GM19043 (cell line): Measurements from ENCODE around the gene NAALADL2.
"Not testable (repeated sequence)": the region's sequence is repeated elsewhere in the genome, so short reads cannot be mapped to it uniquely, and the experiment has no call there.

Experiments used
- ATAC-seq: cut with Tn5 transposase; IDR thresholded peaks from one replicate; pipeline ENCODE4 v1.9.1; 2021; ENCODE audit warnings: low read depth; ENCODE audit not compliant: unreplicated experiment

NAALADL2 gene

DNA sequence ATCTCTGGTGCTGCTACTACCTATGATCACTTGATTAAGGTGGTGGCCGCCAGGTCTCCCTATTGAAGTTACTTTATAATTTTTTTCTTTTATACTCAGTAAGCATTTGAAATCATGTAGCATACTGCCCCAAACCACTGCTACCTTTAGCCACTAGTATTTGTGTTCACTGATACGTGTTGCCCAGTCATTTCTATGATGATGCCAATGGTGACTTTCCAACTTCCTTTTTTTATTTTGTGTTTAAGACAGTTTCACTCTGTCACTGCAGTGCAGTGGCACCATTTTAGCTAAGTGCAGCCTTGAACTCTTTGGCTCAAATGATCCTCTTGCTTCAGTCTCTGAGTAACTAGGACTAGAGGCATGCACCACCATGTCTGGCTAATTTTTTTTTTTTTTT is 598.2 kb downstream of the NAALADL2 start:
- no peak for ATAC-seq

DNA sequence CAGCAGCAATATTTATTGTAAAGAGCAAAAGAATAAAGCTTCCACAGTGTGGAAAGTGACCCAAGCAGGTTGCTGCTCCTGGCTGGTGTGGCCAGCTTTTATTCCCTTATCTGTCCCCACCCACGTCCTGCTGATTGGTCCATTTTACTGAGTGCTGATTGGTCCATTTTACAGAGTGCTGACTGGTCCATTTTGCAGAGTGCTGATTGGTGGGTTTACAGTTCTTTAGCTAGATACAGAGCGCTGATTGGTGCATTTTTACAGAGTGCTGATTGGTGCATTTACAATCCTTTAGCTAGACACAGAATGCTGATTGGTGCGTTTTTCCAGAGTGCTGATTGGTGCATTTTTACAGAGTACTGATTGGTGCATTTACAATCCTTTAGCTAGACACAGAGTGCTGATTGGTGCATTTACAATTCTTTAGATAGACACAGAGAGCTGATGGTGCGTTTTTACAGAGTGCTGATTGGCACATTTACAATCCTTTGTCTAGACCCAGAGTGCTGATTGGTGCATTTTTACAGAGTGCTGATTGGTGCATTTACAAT is 601.8 kb downstream of the NAALADL2 start:
- ATAC-seq, result not testable (repeated sequence)

DNA sequence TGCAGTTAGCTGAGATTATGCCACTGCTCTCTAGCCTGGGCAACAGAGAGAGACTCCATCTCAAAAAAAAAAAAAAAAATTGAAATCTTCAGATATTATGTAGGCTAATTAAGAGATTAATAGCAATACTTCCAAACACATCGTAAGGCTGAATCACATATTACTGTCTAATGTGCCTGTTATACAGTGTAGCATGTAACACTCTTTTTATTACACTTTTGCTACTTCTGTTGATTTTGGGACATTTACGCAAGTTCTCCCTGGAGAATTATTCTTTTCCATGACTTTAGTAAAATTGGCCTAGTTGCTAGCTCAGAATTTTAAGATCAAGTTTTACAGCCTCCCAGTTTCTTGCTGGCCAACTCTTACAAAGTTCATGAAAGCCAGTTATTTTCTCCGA is 605.2 kb downstream of the NAALADL2 start:
- no peak for ATAC-seq

DNA sequence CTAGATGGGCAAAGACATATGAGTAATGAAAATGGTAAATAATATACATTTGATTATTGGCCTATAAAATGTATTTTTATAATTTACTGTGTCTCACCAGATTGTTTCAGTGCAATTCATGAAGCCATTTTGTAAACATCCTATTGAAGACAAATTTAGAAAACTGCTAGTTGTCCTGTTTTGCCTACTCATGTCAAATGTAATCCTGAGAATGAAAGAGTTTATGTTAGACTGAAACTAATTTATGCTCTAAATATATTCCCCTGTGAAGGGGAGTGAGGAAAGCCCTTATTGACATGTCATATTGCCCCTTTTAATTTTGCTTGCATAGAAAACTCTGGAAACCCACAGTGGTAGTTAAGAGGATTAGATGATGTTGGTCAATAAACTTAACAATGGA is 610.0 kb downstream of the NAALADL2 start:
- ATAC-seq, result no peak

DNA sequence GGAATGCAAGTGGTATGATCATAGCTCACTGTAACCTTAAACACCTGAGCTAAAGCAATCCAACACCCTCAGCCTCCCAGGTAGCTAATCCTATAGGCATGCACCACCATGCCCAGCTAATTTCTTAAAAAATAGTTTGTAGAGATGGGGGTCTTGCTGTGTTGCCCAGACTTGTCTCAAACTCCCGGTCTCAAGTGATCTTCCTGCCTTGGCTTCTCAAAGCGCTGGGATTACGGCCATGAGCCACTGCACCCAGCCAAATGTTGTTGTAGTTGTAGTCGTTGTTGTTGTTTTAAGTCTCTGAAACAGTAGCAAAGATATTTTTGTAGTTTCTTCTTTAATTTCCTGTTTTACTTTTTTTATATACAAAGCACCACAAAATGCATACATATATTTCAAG is 616.6 kb downstream of the NAALADL2 start:
- ATAC-seq, result no peak

DNA sequence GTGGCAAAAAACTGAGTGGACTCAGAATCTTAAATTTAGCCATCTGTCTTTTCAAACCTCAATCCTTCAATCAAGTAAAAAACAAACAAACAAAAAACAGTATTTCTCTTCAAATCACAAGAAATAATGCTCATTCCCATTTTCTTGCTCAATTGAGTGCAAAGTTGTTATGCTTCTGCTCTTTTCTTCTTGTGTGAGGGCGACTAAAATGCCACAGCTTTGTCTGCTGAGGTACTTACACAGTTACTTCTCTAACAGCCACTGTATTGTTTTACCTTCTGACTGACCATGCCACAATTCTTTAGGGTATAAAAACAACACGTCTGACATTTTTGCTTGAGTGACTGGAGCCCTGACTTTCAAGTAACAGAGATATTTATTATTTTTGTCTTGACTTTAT is 617.4 kb downstream of the NAALADL2 start:
- ATAC-seq, result no peak

DNA sequence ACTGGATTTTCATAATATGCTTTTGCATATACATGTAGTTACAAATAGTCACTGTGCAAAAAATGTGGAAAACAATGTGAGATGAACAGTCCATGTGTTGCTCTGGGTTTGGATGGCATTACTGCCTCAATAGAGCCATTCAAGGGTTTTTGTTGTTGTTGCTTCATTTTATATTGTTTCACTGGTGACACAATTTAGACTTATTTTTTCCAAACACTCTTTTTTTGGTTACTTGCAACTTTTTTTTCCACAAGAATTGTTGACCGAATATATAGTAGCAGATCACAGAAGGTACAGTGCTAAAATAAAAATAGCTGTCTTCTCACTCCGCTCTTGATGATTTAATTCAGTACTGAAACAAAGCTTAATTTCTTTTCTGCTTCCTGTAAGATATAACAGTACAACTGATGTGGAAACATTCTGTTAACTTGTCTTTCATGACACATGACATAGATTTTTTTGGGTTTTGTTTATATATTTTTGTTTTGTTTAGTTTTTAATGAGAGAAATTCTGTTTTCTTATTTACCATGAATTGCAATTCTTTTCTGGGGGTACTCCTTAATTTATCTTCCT is 618.6 kb downstream of the NAALADL2 start:
- peak; percentile 91 for ATAC-seq

DNA sequence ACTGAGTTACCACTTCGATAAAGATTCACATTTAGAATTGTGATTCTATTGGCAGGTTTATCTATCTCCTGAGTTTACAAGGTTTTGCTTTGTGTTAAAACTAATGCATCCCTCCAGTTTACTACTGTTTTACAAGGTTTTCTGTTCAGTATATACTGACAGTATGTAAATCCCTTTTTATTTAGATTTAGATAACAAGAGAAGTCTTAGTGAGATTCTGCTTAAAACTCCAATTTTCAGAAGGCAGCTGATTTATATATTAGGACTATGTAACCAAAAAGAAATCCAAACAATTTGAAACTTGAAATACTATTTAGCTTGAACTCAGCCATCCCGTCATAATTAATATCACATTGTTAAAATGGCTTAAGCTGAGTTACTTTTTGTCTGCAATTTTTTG is 619.2 kb downstream of the NAALADL2 start:
- no peak for ATAC-seq

DNA sequence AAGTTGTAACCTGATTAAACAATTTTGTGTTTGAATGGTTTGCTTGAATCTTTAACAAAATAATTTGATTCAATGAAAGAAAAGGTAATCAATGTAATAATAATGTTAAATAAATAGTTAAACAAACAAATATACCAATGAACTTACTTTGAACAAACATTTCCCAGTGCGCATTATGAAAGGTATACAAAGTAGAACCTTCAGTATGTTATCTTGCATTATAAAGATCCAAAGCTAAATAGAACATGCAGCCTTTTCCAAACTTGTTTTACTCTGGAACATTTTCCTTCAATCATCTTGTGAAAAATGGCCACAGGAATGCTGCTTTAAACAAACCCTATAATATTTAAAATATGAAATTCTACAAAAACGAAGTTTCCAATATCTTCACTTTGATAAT is 620.0 kb downstream of the NAALADL2 start:
- no peak for ATAC-seq

DNA sequence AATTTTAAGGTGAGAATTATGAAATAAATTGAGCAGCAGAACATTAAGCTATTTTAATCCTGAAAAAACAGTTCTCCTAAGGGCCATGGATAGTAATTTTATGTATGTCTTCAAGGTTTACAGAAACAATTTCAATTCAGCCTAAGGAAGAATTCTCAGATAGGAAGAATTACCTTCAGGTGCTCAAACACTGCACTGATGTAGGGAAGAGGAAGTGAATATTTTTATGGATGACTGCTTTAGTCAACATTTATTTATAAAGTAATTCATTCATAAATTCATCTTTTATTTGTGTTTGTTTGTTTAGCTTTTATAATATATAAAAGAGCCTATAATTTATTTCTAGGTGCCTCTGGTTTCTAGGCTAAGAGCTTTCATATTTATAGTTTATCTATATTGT is 620.7 kb downstream of the NAALADL2 start:
- no peak for ATAC-seq

DNA sequence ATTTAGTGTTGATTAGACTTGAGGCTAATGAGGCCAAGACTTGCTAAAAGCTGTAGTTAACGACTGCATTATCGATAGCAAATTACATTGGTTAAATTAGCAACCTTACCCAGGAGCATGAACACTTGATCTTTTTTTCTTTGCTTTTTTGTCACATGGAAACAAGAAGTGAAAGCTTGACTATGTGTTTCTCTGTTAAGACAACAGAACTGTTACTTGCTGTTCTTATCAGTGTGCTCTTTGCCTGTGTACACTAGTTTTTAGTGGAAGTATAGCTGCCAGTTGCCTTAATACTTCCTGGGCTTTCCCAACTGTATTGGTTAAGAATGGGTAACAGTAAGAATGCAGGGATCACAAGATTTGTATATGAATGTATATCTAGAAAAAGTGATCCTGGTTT is 625.5 kb downstream of the NAALADL2 start:
- ATAC-seq, result peak; percentile 41

DNA sequence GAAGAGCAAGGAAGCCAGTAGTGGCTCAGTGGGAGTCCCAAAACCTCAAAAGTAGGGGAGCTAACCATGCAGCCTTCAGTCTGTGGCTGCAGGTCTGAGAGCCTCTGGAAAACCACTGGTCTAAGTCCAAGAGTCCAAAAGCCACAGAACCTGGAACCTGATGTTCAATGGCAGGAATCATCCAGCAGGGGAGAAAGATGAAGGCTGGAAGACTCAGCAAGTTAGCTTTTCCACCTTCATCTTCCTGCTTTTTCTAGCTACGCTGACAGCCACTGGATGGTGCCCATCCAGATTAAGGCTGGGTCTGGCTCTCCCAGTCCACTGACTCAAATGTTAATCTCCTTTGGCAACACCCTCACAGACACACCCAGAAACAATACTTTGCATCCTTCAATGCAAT is 626.3 kb downstream of the NAALADL2 start:
- ATAC-seq, result no peak

DNA sequence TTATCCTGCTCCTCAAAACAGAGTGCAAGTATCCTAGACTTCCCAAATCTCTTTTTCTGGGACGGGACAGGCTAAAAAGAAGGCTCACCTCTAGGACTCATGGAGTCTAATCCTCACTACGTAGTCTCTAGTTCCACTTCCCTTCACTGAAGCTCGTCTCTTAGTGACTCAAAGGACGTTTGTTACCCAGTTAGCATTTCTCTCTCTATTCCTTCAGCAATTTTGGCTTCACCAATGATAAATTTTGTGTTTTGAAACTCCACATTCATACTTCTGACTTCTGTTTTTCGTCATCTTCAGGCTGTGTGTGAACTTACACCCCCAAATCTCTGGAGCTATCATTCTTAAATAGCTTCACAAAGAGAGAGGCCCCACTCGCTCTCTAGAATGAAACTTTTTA is 627.1 kb downstream of the NAALADL2 start:
- ATAC-seq, result peak; percentile 41

DNA sequence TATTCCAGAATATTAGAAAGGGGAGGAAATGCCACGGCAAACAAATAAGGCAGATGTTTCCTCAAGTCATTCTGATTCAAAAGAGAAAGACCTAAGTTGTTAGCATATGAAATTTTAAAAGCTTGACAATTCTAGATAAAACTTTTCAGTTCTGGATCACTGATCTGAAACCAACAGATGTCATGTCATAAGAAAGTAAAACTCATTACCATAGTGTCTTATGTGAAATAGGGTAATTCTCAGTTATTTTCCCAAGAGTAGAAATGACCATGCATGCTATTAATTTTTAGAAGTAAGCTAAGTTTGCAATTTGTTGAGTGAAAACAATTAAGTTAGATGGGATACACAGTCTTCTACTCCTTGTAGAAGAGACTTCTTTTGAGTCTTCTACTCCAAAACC is 630.3 kb downstream of the NAALADL2 start:
- peak; percentile 57 for ATAC-seq

DNA sequence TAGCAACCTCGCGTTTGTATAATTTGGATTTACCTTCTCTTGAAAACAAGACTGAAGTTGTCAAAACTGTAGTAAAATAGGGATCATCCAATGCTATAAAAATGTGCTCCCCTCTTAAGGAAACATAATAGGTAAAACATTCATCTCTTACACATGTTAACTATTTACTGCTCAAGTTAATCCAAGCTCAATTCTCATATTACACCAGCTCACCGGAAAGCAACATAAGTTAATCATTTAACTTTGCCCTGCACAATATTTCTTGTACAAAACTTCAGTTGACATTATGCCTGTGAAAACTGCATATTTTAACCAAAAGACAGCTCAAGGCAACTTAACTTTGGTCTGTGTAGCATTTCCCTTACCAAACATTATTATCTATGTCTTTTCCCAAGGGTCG is 634.2 kb downstream of the NAALADL2 start:
- no peak for ATAC-seq

DNA sequence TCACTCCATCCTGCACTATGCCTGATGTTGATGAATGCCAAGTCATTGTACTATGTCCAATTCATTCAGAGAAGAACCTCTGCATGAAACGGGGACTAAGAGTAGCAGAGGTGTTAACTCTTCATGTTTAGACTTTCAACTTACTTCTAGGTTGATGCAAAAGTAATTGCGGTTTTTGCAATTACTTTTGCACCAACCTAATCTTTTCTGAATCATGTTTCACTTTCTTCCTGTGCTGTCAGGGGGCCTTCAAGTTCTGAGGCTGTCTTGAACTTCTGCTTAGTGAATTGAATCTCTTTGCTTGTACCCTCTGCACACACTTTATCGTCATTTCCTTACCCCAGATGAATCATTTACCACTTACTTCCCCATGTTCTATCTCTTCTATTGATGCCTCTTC is 636.2 kb downstream of the NAALADL2 start:
- peak; percentile 87 for ATAC-seq

DNA sequence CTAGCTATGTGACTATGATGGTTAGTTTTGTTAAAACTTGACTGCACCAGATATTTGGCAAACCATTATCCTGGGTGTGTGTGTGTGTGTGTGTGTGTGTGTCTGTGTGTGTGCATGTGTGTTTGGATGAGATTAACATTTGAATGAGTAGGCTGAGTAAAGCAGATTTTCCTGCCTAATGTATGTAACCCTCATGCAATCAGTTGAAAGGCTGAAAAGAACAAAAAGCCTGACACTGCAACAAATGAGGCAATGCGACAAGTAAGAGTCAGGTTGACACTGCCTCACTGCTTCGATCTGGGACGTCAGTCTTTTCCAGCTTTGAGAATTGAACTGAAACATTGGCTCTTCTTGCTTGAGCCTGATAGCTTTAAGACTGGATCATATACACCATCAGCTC is 643.0 kb downstream of the NAALADL2 start:
- no peak for ATAC-seq

DNA sequence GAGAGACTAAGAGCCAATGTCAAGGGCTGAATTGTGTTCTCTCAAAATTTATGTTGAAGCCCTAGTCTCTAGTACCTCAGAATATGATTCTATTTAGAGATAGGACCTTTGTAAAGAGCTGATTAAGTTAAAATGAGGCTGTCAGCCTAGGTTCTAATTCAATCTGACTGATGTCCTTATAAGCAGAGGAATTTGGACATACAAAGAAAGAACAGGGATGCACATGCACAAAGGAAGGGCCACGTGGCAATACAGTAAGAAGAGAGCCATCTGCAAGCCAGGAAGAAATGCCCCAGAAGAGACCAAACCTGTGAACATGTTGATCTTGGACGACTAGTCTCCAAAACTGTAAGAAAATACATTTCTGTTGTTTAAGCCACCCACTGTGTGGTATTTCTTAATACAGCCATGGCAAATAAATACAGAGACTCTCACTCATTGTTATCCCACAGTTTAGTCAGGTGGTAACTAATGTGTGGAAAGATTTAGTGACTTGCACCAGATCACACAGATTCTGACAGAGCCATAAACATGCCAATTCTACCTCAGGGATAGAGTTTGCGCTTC is 652.2 kb downstream of the NAALADL2 start:
- ATAC-seq, result no peak

DNA sequence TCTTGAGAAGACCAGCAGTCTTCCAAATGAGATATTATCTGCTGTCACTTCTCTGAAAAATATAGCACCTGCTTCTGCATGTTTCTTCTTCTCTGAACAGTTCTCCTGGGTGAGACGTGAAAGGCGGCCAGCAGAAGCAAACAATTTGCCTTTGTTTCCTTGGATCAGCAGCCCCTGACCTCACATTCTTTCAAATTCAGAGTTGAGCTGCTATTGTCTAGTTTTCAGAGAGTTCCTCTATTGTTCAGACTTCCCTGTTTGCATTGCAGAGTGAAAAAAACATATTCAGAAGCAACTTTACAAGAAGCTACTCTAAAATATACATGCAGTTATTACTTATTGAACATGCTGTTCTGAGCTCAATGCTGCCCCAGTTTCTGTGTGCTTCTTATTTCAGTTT is 653.6 kb downstream of the NAALADL2 start:
- ATAC-seq, result no peak

DNA sequence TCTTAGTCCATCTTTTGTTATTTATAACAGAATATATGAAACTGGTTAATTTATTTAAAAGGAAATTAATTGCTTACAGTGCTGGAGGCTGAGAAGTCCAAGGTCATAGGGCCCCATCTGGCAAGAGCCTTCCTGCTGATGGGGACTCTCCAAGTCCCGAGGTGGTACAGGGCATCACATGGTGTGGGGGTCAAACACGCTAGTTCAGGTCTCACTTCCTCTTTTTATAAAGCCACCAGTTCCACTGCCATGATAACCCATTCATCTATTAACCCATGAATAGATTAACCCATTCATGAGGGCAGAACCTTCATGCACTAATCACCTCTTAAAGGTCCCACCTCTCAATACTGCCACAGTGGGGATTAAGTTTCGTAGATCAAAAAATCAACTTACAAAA is 659.3 kb downstream of the NAALADL2 start:
- peak; percentile 62 for ATAC-seq

DNA sequence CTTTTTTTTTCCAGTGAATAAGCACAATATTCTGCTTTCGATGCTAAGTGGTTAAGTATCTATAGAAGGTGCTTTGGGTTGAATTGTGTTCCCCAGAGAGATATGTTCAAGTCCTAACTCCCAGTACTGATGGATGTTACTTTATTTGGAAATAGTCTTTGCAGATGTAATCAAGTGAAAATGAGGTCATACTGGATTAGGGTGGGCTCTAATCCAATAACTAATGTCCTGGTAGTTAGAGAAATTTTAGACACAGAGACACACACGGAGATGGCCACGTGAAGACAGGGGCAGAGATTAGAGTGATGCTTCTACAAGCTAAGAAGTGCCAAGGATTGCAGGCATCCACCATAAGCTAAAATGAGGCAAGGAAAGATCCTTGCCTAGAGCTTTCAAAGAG is 662.3 kb downstream of the NAALADL2 start:
- ATAC-seq, result no peak

DNA sequence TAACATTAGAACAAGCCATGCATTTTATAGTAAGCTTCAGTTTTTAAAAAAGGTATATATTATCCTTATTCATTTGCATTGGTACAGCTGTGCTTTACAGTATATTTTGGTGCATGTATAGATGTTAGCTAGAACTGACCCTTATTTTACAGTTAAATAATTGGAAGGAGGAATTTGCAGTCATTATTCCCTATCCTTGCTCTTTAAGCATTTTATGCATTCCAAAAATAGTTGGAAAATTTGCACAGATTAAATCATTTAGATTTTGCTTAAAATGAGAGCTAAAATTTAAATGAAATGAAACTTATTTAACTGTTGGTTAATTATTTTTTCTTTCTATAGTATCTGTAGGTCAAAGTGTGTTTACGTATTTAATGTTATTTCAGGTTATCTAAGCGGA is 667.1 kb downstream of the NAALADL2 start:
- ATAC-seq, result no peak
